K562 (cell line): ENCODE measurements around the gene ZNF691. TPM values are rescaled to one million over a fixed set of nuclear protein-coding genes. Genes with fewer than 3 reads are reported as not detected.

ENCODE experiments used
- ATAC-seq: fragments of 200-7000 bp; cut with Tn5 transposase; 3 replicates; pipeline ENCODE4 v1.9.1; 2020; ENCODE audit warnings: moderate library complexity
- BruUV-seq: library from RNA; stranded (reverse); fragments of 400-500 nt; replicated peaks from 2 replicates; lab custom pipeline; 2021; lab: Mats Ljungman, UMichigan
- CTCF ChIA-PET: fragments of 300-600 bp; formaldehyde crosslinking; extraction: SDS; loops from one replicate; lab custom pipeline; 2021; ENCODE audit warnings: low intra/inter-chr PET ratio; lab: Yijun Ruan, JAX
- POLR2A ChIA-PET: fragments of 300-600, 350-650 bp; sonication (Branson Sonifier 250); formaldehyde crosslinking; extraction: SDS; loops from one replicate; lab custom pipeline; 2021; ENCODE audit warnings: antibody characterized with exemption, inconsistent platforms; lab: Yijun Ruan, JAX
- DNase-seq, 4 experiments: peaks; one replicate each; pipeline versions ENCODE4 v3.0.0 to v3.0.0-alpha.2; 2011 to 2018; ENCODE audit warnings: low spot score in 3 of 4, mixed read lengths in 3 of 4; ENCODE audit errors: extremely low read depth in 1 of 4
- FAIRE-seq: peaks from 2 replicates; lab custom pipeline; 2011; peaks lifted over from hg19 to GRCh38; lab: Jason Lieb, UNC
- H2AFZ ChIP-seq: 2 replicates; pipeline ENCODE4 v1.6.0; 2011; ENCODE audit warnings: low read depth, low read length, control low read depth, inconsistent platforms
- H3K27ac ChIP-seq: fragments of 200-600 bp; 3 replicates; pipeline ENCODE4 v1.8.0; 2011; ENCODE audit warnings: low read depth, mild to moderate bottlenecking, control low read depth, inconsistent platforms, low read length, moderate library complexity, mixed read lengths; ENCODE audit errors: extremely low read depth
- H3K27me3 ChIP-seq, 2 experiments: fragments of 300-600 bp in 1 of 2; 2 replicates in 1 of 2; 3 replicates in 1 of 2; pipeline versions ENCODE4 v1.6.0 to v1.8.0; 2011; ENCODE audit warnings: inconsistent platforms in 2 of 2, low read length in 2 of 2, mild to moderate bottlenecking in 1 of 2, mixed read lengths in 1 of 2, moderate library complexity in 1 of 2; ENCODE audit not compliant: control insufficient read depth in 2 of 2, insufficient read depth in 2 of 2
- H3K36me3 ChIP-seq: fragments of 300-600 bp; 3 replicates; pipeline ENCODE4 v1.8.0; 2011; ENCODE audit warnings: mild to moderate bottlenecking, low read length, inconsistent platforms; ENCODE audit not compliant: control insufficient read depth, insufficient read depth
- H3K4me1 ChIP-seq, 2 experiments: fragments of 200-600 bp in 1 of 2; replicated peaks in 1 of 2; 2 replicates in 1 of 2; 3 replicates in 1 of 2; pipeline versions ENCODE4 v1.5.1 to v1.8.0; 2011; ENCODE audit warnings: inconsistent platforms in 2 of 2, low read length in 2 of 2, mild to moderate bottlenecking in 1 of 2, mixed read lengths in 1 of 2, moderate library complexity in 1 of 2; ENCODE audit not compliant: control insufficient read depth in 2 of 2, insufficient read depth in 2 of 2
- H3K4me2 ChIP-seq: 2 replicates; pipeline ENCODE4 v1.6.1; 2011; ENCODE audit warnings: low read length, control low read depth, inconsistent platforms, mixed read lengths; ENCODE audit not compliant: insufficient read depth
- H3K4me3 ChIP-seq: fragments of 200-600 bp; sonication (generic), shearing (Covaris generic); 2 replicates; pipeline ENCODE4 v1.5.1; 2016; ENCODE audit warnings: control low read depth, inconsistent platforms
- H3K79me2 ChIP-seq: fragments of 200-600 bp; 3 replicates; pipeline ENCODE4 v1.8.0; 2011; ENCODE audit warnings: low read length, inconsistent platforms; ENCODE audit not compliant: control insufficient read depth, insufficient read depth
- H3K9ac ChIP-seq, 2 experiments: 2 replicates each; pipeline versions ENCODE4 v1.6.0 to v1.6.1; 2011; ENCODE audit warnings: low read depth in 2 of 2, low read length in 2 of 2, control low read depth in 1 of 2, inconsistent platforms in 1 of 2, mild to moderate bottlenecking in 1 of 2, mixed read lengths in 1 of 2; ENCODE audit not compliant: insufficient read depth in 1 of 2
- H3K9me1 ChIP-seq: one replicate; pipeline ENCODE4 v1.6.0; 2011; ENCODE audit warnings: inconsistent platforms, mild to moderate bottlenecking, low read length, moderate library complexity; ENCODE audit not compliant: control insufficient read depth, insufficient read depth
- H3K9me3 ChIP-seq: replicated peaks from 2 replicates; pipeline ENCODE4 v1.5.1; 2011; ENCODE audit warnings: low read depth, low read length, inconsistent platforms; ENCODE audit not compliant: control insufficient read depth, insufficient read depth
- H4K20me1 ChIP-seq: replicated peaks from 2 replicates; pipeline ENCODE4 v1.6.1; 2011; ENCODE audit warnings: low read length, inconsistent platforms, mixed read lengths; ENCODE audit not compliant: control insufficient read depth, insufficient read depth
- ARID1B ChIP-seq: fragments of 450-650 bp; IDR thresholded peaks from 2 replicates; pipeline ENCODE4 v1.6.1; 2016; ENCODE audit warnings: antibody characterized with exemption, mild to moderate bottlenecking, inconsistent platforms
- ASH1L ChIP-seq: fragments of 450-650 bp; IDR thresholded peaks from 2 replicates; pipeline ENCODE4 v1.6.1; 2018; ENCODE audit warnings: borderline replicate concordance, mild to moderate bottlenecking, low read depth; ENCODE audit not compliant: partially characterized antibody
- C11orf30 ChIP-seq: fragments of 450-650 bp; IDR thresholded peaks from 2 replicates; pipeline ENCODE4 v1.6.1; 2016; ENCODE audit warnings: low read depth, mild to moderate bottlenecking
- DEAF1 ChIP-seq: fragments of 450-650 bp; formaldehyde crosslinking; IDR thresholded peaks from 2 replicates; pipeline ENCODE4 v1.4.0; 2020; ENCODE audit warnings: mild to moderate bottlenecking, moderate library complexity
- FOXJ2 ChIP-seq: fragments of 200-800 bp; sonication (Bioruptor generic); IDR thresholded peaks from 2 replicates; pipeline ENCODE4 v1.6.1; 2016; ENCODE audit warnings: missing genetic modification characterization, missing compliant biosample characterization
- NCOA2 ChIP-seq, 2 experiments: fragments of 450-650 bp; IDR thresholded peaks; 2 replicates each; pipeline ENCODE4 v1.6.1; 2018; ENCODE audit warnings: mild to moderate bottlenecking in 2 of 2, moderate library complexity in 1 of 2; ENCODE audit not compliant: partially characterized antibody in 2 of 2
- NCOR1 ChIP-seq: fragments of 450-650 bp; IDR thresholded peaks from 2 replicates; pipeline ENCODE4 v1.6.1; 2016; ENCODE audit warnings: mild to moderate bottlenecking, moderate library complexity
- NFXL1 ChIP-seq: fragments of 450-650 bp; formaldehyde crosslinking; IDR thresholded peaks from 2 replicates; pipeline ENCODE4 v1.4.0; 2021; ENCODE audit warnings: mild to moderate bottlenecking
- NR1H2 ChIP-seq: sonication (generic); formaldehyde crosslinking; IDR thresholded peaks from 2 replicates; pipeline ENCODE4 v1.4.0; 2020; ENCODE audit warnings: mild to moderate bottlenecking, missing genetic modification reagents
- PHTF2 ChIP-seq: fragments of 250-450 bp; sonication (Bioruptor Pico); IDR thresholded peaks from 2 replicates; pipeline ENCODE4 v1.5.0; 2021; ENCODE audit warnings: mild to moderate bottlenecking
- POLR2A ChIP-seq: fragments of 450-650 bp; conservative IDR thresholded peaks from 2 replicates; pipeline ENCODE4 v1.6.1; 2016
- POLR2H ChIP-seq: IDR thresholded peaks from 2 replicates; pipeline ENCODE4 v1.6.1; 2016; ENCODE audit warnings: missing genetic modification characterization, low read depth, mild to moderate bottlenecking, control low read depth, missing compliant biosample characterization, moderate library complexity
- SLC30A9 ChIP-seq: fragments of 250-450 bp; sonication (Bioruptor Pico); IDR thresholded peaks from 2 replicates; pipeline ENCODE4 v1.8.0; 2022; ENCODE audit warnings: mild to moderate bottlenecking, moderate library complexity
- THRAP3 ChIP-seq: fragments of 450-650 bp; IDR thresholded peaks from 2 replicates; pipeline ENCODE4 v1.6.1; 2016; ENCODE audit warnings: mild to moderate bottlenecking, inconsistent platforms, borderline replicate concordance
- ZKSCAN3 ChIP-seq: fragments of 250-450 bp; sonication (Bioruptor Pico); IDR thresholded peaks from 2 replicates; pipeline ENCODE4 v1.4.0; 2020
- ZNF134 ChIP-seq: fragments of 250-450 bp; sonication (Bioruptor Pico); conservative IDR thresholded peaks from 2 replicates; pipeline ENCODE4 v1.4.0; 2020
- ZNF277 ChIP-seq: fragments of 250-450 bp; sonication (Bioruptor Pico); IDR thresholded peaks from 2 replicates; pipeline ENCODE4 v1.8.0; 2022; ENCODE audit warnings: inconsistent platforms, mild to moderate bottlenecking, moderate library complexity, borderline replicate concordance
- WGBS: fragments of 100-300 bp; shearing (Covaris generic); methylation state at CpG from one replicate; pipeline ENCODE4 v1.1.6; 2016; ENCODE audit warnings: low coverage, mixed read lengths; ENCODE audit not compliant: insufficient coverage; ENCODE audit errors: missing lambda C conversion rate; 5-methylcytosine and 5-hydroxymethylcytosine counted together
- in situ Hi-C: fragments of 300-500 bp; cut with MboI; formaldehyde crosslinking; loops from 4 replicates; pipeline ENCODE4 v1.15.0; 2018; ENCODE audit warnings: inconsistent platforms, mixed read lengths
- intact Hi-C: fragments of 100-400 bp; cut with micrococcal nuclease; formaldehyde crosslinking; loops from 2 replicates; pipeline ENCODE4 v1.14.2; 2022
- polyA plus RNA-seq, 8 experiments: library from polyadenylated mRNA; depleted of rRNA in 4 of 8; stranded (reverse) in 5 of 8; unstranded in 3 of 8; fragments of >200 nt; fragmentation: Nextera tagmentation in 2 of 8; fragmentation: Illumina TruSeq in 1 of 8; extraction: Ambion mirVana in 2 of 8; extraction: Trizol in 1 of 8; gene quantifications; 2 replicates each; pipeline versions ENCODE4 v1.2.1 to v1.2.3, GENCODE V29; 2011 to 2014; ENCODE audit warnings: inconsistent platforms in 1 of 8, missing spikeins in 1 of 8
- total RNA-seq, 7 experiments: library from RNA; depleted of rRNA in 6 of 7; stranded (reverse); fragments of >200 nt in 6 of 7; fragmentation: Illumina TruSeq in 2 of 7; extraction: Trizol in 2 of 7; gene quantifications; 2 replicates each; pipeline versions ENCODE4 v1.2.1 to v1.2.3, GENCODE V29; 2011 to 2021; ENCODE audit warnings: low replicate concordance in 1 of 7
- TF ChIP-seq, protein P1 (sequence below): fragments of 450-650 bp; IDR thresholded peaks from 2 replicates; pipeline ENCODE4 v1.6.1; 2018; ENCODE audit warnings: mild to moderate bottlenecking, low read depth; ENCODE audit not compliant: partially characterized antibody

The ZNF691 gene
- total and polyA plus RNA-seq, 9 of the 15 experiments (the other 6 are each of a cell fraction or from before 2014, with no cell fraction given): 10.7 to 30.4 (median 14.8) TPM

DNA sequence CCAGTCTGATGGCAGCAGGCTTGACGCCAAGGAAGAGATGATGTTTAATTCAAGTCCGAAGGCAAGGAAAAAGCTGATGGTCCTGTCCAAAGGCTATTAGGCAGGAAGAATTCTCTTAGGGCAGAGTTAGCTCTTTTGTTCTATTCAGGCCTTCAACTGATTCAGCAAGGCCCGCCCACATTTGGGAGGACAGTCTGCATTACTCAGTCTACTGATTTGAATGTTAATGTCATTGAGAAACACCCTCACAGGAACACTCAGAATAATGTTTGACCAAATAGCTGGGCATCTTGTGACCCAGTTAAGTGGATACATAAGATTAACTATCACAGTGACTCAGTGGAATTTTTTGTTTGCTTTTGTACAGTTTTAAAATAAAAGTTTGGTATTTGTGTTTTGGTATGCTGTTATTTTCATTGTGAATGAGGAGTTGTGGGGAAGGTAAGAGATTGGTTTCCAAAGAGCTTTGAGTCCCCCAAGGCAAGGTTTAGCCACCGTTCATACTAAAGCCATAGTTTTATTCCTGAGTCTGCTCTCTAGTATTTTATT lies 1.7 kb upstream of the ZNF691 start (continued):
- TF ChIP-seq ZKSCAN3 (CRISPR knock-in tag) (no peak), C11orf30 (peak; percentile 6; the same call in 1 of the 2 replicates), ZNF277 (CRISPR knock-in tag) (no peak), ZNF134 (CRISPR knock-in tag) (peak; percentile 97), PHTF2 (CRISPR knock-in tag) (no peak)
- TF ChIP-seq, protein P1, sequence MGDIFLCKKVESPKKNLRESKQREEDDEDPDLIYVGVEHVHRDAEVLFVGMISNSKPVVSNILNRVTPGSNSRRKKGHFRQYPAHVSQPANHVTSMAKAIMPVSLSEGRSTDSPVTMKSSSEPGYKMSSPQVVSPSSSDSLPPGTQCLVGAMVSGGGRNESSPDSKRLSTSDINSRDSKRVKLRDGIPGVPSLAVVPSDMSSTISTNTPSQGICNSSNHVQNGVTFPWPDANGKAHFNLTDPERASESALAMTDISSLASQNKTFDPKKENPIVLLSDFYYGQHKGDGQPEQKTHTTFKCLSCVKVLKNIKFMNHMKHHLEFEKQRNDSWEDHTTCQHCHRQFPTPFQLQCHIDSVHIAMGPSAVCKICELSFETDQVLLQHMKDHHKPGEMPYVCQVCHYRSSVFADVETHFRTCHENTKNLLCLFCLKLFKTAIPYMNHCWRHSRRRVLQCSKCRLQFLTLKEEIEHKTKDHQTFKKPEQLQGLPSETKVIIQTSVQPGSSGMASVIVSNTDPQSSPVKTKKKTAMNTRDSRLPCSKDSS: no peak

DNA sequence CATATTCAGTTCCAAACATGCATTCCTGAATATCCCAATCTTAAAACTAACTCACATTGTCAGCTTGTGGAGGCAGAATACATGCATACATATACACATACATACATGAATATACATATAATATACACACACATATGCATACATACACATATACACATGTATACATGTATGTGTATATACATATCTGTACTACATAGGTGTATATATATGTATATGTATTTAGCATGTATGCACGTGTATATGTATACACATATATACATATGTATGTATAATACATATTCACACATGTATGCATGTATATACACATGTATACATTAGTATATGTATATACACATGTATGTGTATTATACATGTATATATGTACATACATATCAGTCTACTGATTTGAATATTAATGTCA lies 1.2 kb upstream of the ZNF691 start:
- H3K27ac ChIP-seq: no peak overlapping the region
- DNase-seq (no peak), ATAC-seq (no peak), FAIRE-seq (no peak)
- no TSS peak for BruUV-seq
- peak overlapping the region; percentile 96; the same call in 1 of the 2 replicates for H3K4me2 ChIP-seq
- ChIA-PET CTCF (no interaction called here), POLR2A (interaction anchor here (0.5 to 6.4 kb wide), 3 partner anchors 12 to 317 kb away, joined by 4 to 94 read pairs (median 76); partner anchors contain the start of genes ERMAP and SVBP)
- H2AFZ ChIP-seq: no peak overlapping the region
- intact Hi-C loops (loop anchor here (5.0 kb wide), 1 partner anchor 78 kb away; the partner anchor contains the start of genes C1orf50 and P3H1), in situ Hi-C loops (no loop called here)
- no peaks in the 10 kb centered on the region for H3K27me3 ChIP-seq
- H3K79me2 ChIP-seq: peaks cover 34% of the 10 kb centered on the region
- H3K4me1 ChIP-seq: peaks cover 14 to 32% of the 10 kb centered on the region in 2 experiments
- no peaks in the 10 kb centered on the region for H3K9me3 ChIP-seq
- H3K9me1 ChIP-seq: no peaks in the 10 kb centered on the region
- peaks cover 55% of the 10 kb centered on the region for H3K36me3 ChIP-seq
- 13% methylated on average over 1 of the region's 1 CpG for WGBS
- no peak overlapping the region; a peak in 1 of 4 replicates for H3K9ac ChIP-seq
- no peaks in the 10 kb centered on the region for H4K20me1 ChIP-seq
- H3K4me3 ChIP-seq: no peak overlapping the region; the same call in 1 of the 2 replicates
- TF ChIP-seq POLR2H (tag) (peak; percentile 29; the same call in 1 of the 2 replicates), NCOA2 (IDR thresholded peaks at IDR 0.05; ENCODE audit: partially characterized antibody in 2 of 2) (peak; percentile 34 to 89), NFXL1 (CRISPR knock-in tag) (no peak), ASH1L (no peak), FOXJ2 (tag) (no peak), SLC30A9 (CRISPR knock-in tag) (no peak), NCOR1 (peak; percentile 48), THRAP3 (peak; percentile 88), POLR2A (peak; percentile 57; the same call in 1 of the 2 replicates), ARID1B (no peak; the same call in 1 of the 2 replicates), NR1H2 (CRISPR knock-in tag) (no peak), DEAF1 (CRISPR knock-in tag) (no peak)
